HEK293 (cell line): ENCODE data around the gene VEGFB.

ENCODE experiments used
- CTCF ChIA-PET: fragments of 350-600 bp; formaldehyde crosslinking; extraction: SDS; loops from one replicate; lab custom pipeline; 2021; ENCODE audit warnings: antibody characterized with exemption; lab: Yijun Ruan, JAX
- POLR2A ChIA-PET: fragments of 300-600 bp; formaldehyde crosslinking; extraction: SDS; loops from one replicate; lab custom pipeline; 2020; ENCODE audit warnings: antibody characterized with exemption, inconsistent platforms; lab: Yijun Ruan, JAX
- H3K27ac ChIP-seq: fragments of 200-500 bp; sonication (Bioruptor generic); 2 replicates; pipeline ENCODE4 v1.5.1; 2014; ENCODE audit warnings: low read depth, low read length, control low read depth, inconsistent platforms; ENCODE audit errors: extremely low read depth
- H3K36me3 ChIP-seq, 2 experiments: fragments of 200-500 bp in 1 of 2; sonication (Bioruptor generic) in 1 of 2; 1 replicate in 1 of 2; 2 replicates in 1 of 2; pipeline ENCODE4 v1.5.1; 2014 to 2017; ENCODE audit warnings: inconsistent platforms in 2 of 2, low read length in 2 of 2; ENCODE audit not compliant: control insufficient read depth in 2 of 2, insufficient read depth in 1 of 2
- H3K4me1 ChIP-seq: fragments of 200-500 bp; sonication (Bioruptor generic); 2 replicates; pipeline ENCODE4 v1.5.1; 2014; ENCODE audit warnings: mild to moderate bottlenecking, low read length, inconsistent platforms; ENCODE audit not compliant: control insufficient read depth, insufficient read depth
- H3K4me3 ChIP-seq: 2 replicates; pipeline ENCODE4 v1.5.1; 2011; ENCODE audit warnings: low read depth, mild to moderate bottlenecking, control low read depth, low read length, moderate library complexity
- H3K9me3 ChIP-seq: fragments of 200-500 bp; sonication (Bioruptor generic); 2 replicates; pipeline ENCODE4 v1.5.1; 2014; ENCODE audit warnings: low read depth, low read length, inconsistent platforms; ENCODE audit not compliant: control insufficient read depth, insufficient read depth
- KLF1 ChIP-seq: fragments of 450-650 bp; formaldehyde crosslinking; IDR thresholded peaks from 2 replicates; pipeline ENCODE4 v1.5.1; 2016; ENCODE audit warnings: missing biosample characterization, missing genetic modification characterization
- SCRT2 ChIP-seq: fragments of 450-650 bp; formaldehyde crosslinking; IDR thresholded peaks from 2 replicates; pipeline ENCODE4 v1.5.1; 2016; ENCODE audit warnings: missing biosample characterization, missing genetic modification characterization
- SP3 ChIP-seq: fragments of 450-650 bp; formaldehyde crosslinking; IDR thresholded peaks from 2 replicates; pipeline ENCODE4 v1.5.1; 2016; ENCODE audit warnings: missing biosample characterization, missing genetic modification characterization
- WT1 ChIP-seq: fragments of 450-650 bp; formaldehyde crosslinking; IDR thresholded peaks from 2 replicates; pipeline ENCODE4 v1.5.1; 2016; ENCODE audit warnings: missing biosample characterization, missing genetic modification characterization
- ZNF138 ChIP-seq: fragments of 450-650 bp; formaldehyde crosslinking; IDR thresholded peaks from 2 replicates; pipeline ENCODE4 v1.5.1; 2016; ENCODE audit warnings: missing biosample characterization, missing genetic modification characterization, borderline replicate concordance
- ZNF23 ChIP-seq: fragments of 450-650 bp; formaldehyde crosslinking; IDR thresholded peaks from 2 replicates; pipeline ENCODE4 v1.5.1; 2016; ENCODE audit warnings: missing biosample characterization, missing genetic modification characterization, borderline replicate concordance
- ZNF560 ChIP-seq: fragments of 450-650 bp; formaldehyde crosslinking; IDR thresholded peaks from 2 replicates; pipeline ENCODE4 v1.5.1; 2017; ENCODE audit warnings: missing biosample characterization, missing genetic modification characterization, borderline replicate concordance
- ZNF654 ChIP-seq: fragments of 450-650 bp; formaldehyde crosslinking; IDR thresholded peaks from 2 replicates; pipeline ENCODE4 v1.5.1; 2016; ENCODE audit warnings: low read depth, missing biosample characterization, missing genetic modification characterization
- ZNF837 ChIP-seq: fragments of 450-650 bp; formaldehyde crosslinking; IDR thresholded peaks from 2 replicates; pipeline ENCODE4 v1.5.1; 2016; ENCODE audit warnings: missing biosample characterization, missing genetic modification characterization
- TF ChIP-seq, protein P1 (sequence below): fragments of 450-650 bp; formaldehyde crosslinking; IDR thresholded peaks from 2 replicates; pipeline ENCODE4 v1.5.1; 2016; ENCODE audit warnings: missing biosample characterization, missing genetic modification characterization
- TF ChIP-seq, protein P2 (sequence below): fragments of 450-650 bp; formaldehyde crosslinking; IDR thresholded peaks from 2 replicates; pipeline ENCODE4 v1.5.1; 2016; ENCODE audit warnings: missing biosample characterization, missing genetic modification characterization
- TF ChIP-seq, protein P3 (sequence below): fragments of 450-650 bp; formaldehyde crosslinking; optimal IDR thresholded peaks from 2 replicates; pipeline ENCODE3; 2016; ENCODE audit warnings: missing biosample characterization, mild to moderate bottlenecking, missing genetic modification characterization
- TF ChIP-seq, protein P4 (sequence below): fragments of 450-650 bp; formaldehyde crosslinking; IDR thresholded peaks from 2 replicates; pipeline ENCODE4 v1.5.1; 2017; ENCODE audit warnings: missing biosample characterization, missing genetic modification characterization

Gene VEGFB

DNA sequence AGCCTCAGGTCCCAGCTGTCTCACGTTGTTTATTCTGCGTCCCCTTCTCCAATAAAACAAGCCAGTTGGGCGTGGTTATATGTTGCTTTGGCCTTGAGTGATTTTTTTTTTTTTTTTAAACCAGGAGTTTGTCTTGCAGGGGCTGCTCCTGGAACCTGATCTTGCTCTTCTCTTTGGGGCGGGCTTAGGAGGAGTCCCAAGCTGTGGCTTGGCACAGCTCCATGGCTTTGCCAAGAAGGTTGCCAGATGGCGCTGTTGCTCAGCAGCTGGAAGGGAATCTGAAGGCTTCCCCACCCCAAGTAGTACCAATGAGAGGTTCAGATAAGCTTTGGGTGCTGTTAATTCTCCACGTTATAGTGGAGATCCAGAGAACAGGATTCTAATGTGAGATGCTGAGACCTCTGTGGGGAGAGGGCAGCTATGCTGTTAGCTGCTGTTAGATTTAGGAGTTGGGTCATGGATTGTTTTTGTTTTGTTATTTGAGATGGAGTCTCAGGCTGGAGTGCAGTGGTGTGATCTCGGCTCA is 29.9 kb upstream of the VEGFB start (continued):
- TF ChIP-seq ZNF138 (tag by site-specific recombination): no peak
- TF ChIP-seq, protein P1, sequence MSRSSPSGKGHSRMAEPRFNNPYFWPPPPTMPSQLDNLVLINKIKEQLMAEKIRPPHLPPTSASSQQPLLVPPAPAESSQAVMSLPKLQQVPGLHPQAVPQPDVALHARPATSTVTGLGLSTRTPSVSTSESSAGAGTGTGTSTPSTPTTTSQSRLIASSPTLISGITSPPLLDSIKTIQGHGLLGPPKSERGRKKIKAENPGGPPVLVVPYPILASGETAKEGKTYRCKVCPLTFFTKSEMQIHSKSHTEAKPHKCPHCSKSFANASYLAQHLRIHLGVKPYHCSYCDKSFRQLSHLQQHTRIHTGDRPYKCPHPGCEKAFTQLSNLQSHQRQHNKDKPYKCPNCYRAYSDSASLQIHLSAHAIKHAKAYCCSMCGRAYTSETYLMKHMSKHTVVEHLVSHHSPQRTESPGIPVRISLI (tag by site-specific recombination): peak; percentile 84
- TF ChIP-seq ZNF560: no peak
- TF ChIP-seq ZNF654 (tag by site-specific recombination): peak; percentile 52
- TF ChIP-seq, protein P2, sequence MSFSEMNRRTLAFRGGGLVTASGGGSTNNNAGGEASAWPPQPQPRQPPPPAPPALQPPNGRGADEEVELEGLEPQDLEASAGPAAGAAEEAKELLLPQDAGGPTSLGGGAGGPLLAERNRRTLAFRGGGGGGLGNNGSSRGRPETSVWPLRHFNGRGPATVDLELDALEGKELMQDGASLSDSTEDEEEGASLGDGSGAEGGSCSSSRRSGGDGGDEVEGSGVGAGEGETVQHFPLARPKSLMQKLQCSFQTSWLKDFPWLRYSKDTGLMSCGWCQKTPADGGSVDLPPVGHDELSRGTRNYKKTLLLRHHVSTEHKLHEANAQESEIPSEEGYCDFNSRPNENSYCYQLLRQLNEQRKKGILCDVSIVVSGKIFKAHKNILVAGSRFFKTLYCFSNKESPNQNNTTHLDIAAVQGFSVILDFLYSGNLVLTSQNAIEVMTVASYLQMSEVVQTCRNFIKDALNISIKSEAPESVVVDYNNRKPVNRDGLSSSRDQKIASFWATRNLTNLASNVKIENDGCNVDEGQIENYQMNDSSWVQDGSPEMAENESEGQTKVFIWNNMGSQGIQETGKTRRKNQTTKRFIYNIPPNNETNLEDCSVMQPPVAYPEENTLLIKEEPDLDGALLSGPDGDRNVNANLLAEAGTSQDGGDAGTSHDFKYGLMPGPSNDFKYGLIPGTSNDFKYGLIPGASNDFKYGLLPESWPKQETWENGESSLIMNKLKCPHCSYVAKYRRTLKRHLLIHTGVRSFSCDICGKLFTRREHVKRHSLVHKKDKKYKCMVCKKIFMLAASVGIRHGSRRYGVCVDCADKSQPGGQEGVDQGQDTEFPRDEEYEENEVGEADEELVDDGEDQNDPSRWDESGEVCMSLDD: peak; percentile 44; the same call in 1 of the 2 replicates
- TF ChIP-seq ZNF837 (tag by site-specific recombination): no peak
- TF ChIP-seq, protein P3, sequence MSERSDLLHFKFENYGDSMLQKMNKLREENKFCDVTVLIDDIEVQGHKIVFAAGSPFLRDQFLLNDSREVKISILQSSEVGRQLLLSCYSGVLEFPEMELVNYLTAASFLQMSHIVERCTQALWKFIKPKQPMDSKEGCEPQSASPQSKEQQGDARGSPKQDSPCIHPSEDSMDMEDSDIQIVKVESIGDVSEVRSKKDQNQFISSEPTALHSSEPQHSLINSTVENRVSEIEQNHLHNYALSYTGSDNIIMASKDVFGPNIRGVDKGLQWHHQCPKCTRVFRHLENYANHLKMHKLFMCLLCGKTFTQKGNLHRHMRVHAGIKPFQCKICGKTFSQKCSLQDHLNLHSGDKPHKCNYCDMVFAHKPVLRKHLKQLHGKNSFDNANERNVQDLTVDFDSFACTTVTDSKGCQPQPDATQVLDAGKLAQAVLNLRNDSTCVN (tag by site-specific recombination): no peak
- TF ChIP-seq ZNF23 (tag by site-specific recombination): no peak

DNA sequence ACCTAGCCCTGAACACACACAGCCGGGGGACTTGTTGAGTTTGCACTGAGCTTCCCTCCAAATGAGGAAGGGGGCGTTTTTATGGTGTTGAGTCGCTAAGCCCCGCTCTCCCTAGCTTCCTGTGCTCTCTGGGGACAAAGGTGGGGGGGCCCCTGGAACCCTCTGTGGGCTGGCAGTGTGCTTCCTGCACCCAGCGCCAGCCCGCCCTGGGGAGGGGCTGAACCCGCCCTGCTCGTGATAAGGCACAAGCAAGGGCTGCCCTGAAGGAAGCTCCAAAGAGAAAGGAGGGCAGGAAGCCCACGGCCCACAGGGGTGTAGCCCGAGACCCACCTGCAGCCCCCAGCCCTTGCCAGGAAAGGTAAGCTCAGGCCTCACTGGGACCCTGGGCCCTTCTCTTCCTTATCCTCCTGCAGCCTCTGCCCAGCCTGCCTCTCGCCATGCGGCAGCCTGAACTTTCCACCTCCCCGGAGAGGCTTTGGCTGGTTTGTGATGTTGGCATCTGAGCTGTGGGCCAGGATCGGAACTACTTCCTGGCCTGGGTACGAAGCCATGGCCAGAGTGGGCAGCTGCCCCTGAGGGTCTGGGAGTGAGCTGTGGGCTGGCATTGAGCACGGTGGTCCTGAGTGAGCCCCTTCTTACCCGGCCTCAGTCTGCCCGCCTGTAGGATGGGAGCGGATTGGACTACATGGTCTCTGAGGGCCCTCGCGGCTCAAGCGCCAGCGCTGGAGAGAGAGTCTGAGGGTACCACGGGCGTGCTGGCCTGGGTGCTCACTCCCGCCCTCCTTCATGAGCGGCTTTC is 27.7 kb upstream of the VEGFB start, which contains the start of gene FERMT3:
Gene FERMT3, plus strand, starts transcription at position 265 of the 799 bp plus-strand sequence. CDS start 644 bp downstream, outside the sequence.
- H3K36me3 ChIP-seq: peaks cover 0 to 53% of the 10 kb centered on the region in 2 experiments; a peak in 2 of 3 replicates
- TF ChIP-seq, protein P4, sequence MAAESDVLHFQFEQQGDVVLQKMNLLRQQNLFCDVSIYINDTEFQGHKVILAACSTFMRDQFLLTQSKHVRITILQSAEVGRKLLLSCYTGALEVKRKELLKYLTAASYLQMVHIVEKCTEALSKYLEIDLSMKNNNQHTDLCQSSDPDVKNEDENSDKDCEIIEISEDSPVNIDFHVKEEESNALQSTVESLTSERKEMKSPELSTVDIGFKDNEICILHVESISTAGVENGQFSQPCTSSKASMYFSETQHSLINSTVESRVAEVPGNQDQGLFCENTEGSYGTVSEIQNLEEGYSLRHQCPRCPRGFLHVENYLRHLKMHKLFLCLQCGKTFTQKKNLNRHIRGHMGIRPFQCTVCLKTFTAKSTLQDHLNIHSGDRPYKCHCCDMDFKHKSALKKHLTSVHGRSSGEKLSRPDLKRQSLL: 0 out of 2 replicates have a peak, but pooled peaks have one; percentile 37
- TF ChIP-seq KLF1 (tag by site-specific recombination): peak; percentile 76
- TF ChIP-seq SP3 (tag by site-specific recombination): no peak
- TF ChIP-seq SCRT2 (tag by site-specific recombination): 0 out of 2 replicates have a peak, but pooled peaks have one; percentile 30
- TF ChIP-seq WT1 (tag by site-specific recombination): no peak
- TF ChIP-seq, all 188 proteins: peak for 3
- H3K27ac ChIP-seq: no peak within 1 kb of the TSS
- H3K9me3 ChIP-seq: no peaks in the 10 kb centered on the region
- CTCF ChIA-PET: interaction anchor here (0.7 to 4.7 kb wide), 7 partner anchors 10 to 148 kb away, joined by 3 to 78 read pairs (median 19); partner anchors contain the start of genes CATSPERZ and STIP1
- POLR2A ChIA-PET: interaction anchor here (1.0 to 4.7 kb wide), 5 partner anchors 21 to 97 kb away, joined by 3 to 32 read pairs (median 3); partner anchors contain the start of genes BAD, ESRRA, FKBP2 and STIP1
- H3K4me1 ChIP-seq: 0 out of 2 replicates have a peak, but pooled peaks cover 8% of the 10 kb centered on the region
- H3K4me3 ChIP-seq: no peak within 1 kb of the TSS
